Measurements from ENCODE around the gene GPLD1.

Gene GPLD1

GRCh38 chr6:24481449-24481848 is 7.9 kb downstream of the GPLD1 start:
- no peak for ATAC-seq
- TF ChIP-seq ZNF8 (CRISPR knock-in tag; IDR thresholded peaks at IDR 0.05) (no peak), ISL1 (CRISPR knock-in tag; IDR thresholded peaks at IDR 0.05) (no peak), ESRRG (CRISPR knock-in tag; IDR thresholded peaks at IDR 0.05) (no peak), ARNTL (CRISPR knock-in tag; IDR thresholded peaks at IDR 0.05; ENCODE audit: borderline replicate concordance, low read depth) (no peak), BACH2 (CRISPR knock-in tag; IDR thresholded peaks at IDR 0.05; ENCODE audit: borderline replicate concordance) (no peak)

- no peak for ATAC-seq
- no peak for TF ChIP-seq ZNF565 (CRISPR knock-in tag; conservative IDR thresholded peaks at IDR 0.05; ENCODE audit: low read depth)
- TF ChIP-seq ARNTL (CRISPR knock-in tag; IDR thresholded peaks at IDR 0.05; ENCODE audit: borderline replicate concordance, low read depth), result no peak
- TF ChIP-seq CSDC2 (CRISPR knock-in tag; IDR thresholded peaks at IDR 0.05), result no peak
- TF ChIP-seq GLIS3 (CRISPR knock-in tag; IDR thresholded peaks at IDR 0.05), result no peak
- TF ChIP-seq ZNF70 (CRISPR knock-in tag; IDR thresholded peaks at IDR 0.05), result no peak
- no peak for TF ChIP-seq ZNF8 (CRISPR knock-in tag; IDR thresholded peaks at IDR 0.05)
- no peak for TF ChIP-seq ZC3H10 (CRISPR knock-in tag; IDR thresholded peaks at IDR 0.05)
- no peak for TF ChIP-seq ESRRG (CRISPR knock-in tag; IDR thresholded peaks at IDR 0.05)
- TF ChIP-seq TSHZ2 (CRISPR knock-in tag; IDR thresholded peaks at IDR 0.05), result no peak
Measured at GRCh38 chr6:24480705-24481104, 8.7 kb downstream of the GPLD1 start.

GRCh38 chr6:24478903-24479302 is 10.5 kb downstream of the GPLD1 start:
- TF ChIP-seq ZFP30 (CRISPR knock-in tag; IDR thresholded peaks at IDR 0.05), result no peak
- TF ChIP-seq CSRNP3 (CRISPR knock-in tag; IDR thresholded peaks at IDR 0.05), result no peak
- no peak for TF ChIP-seq ZNF565 (CRISPR knock-in tag; conservative IDR thresholded peaks at IDR 0.05; ENCODE audit: low read depth)
- no peak for TF ChIP-seq PATZ1 (CRISPR knock-in tag; IDR thresholded peaks at IDR 0.05; ENCODE audit: borderline replicate concordance)
- TF ChIP-seq ISL1 (CRISPR knock-in tag; IDR thresholded peaks at IDR 0.05), result no peak
- no peak for TF ChIP-seq OSR1 (CRISPR knock-in tag; IDR thresholded peaks at IDR 0.05)
- TF ChIP-seq RARB (CRISPR knock-in tag; IDR thresholded peaks at IDR 0.05), result no peak
- no peak for TF ChIP-seq SNAI2 (CRISPR knock-in tag; IDR thresholded peaks at IDR 0.05)
- no peak for TF ChIP-seq PPARA (CRISPR knock-in tag; IDR thresholded peaks at IDR 0.05; ENCODE audit: borderline replicate concordance)
- no peak for TF ChIP-seq CREB5 (CRISPR knock-in tag; IDR thresholded peaks at IDR 0.05; ENCODE audit: low read depth)
- no peak for TF ChIP-seq TSHZ2 (CRISPR knock-in tag; IDR thresholded peaks at IDR 0.05)
- no peak for TF ChIP-seq ZNF70 (CRISPR knock-in tag; IDR thresholded peaks at IDR 0.05)
- no peak for TF ChIP-seq TCF4 (CRISPR knock-in tag; IDR thresholded peaks at IDR 0.05; ENCODE audit: borderline replicate concordance)
- no peak for TF ChIP-seq ZC3H10 (CRISPR knock-in tag; IDR thresholded peaks at IDR 0.05)
- no peak for TF ChIP-seq CSDC2 (CRISPR knock-in tag; IDR thresholded peaks at IDR 0.05)
- no peak for ATAC-seq
